Mucosa of rectum (tissue), 2 donors: ENCODE measurements around the gene PAPOLA.

Experiments used
- H3K27ac ChIP-seq, 2 donors: one replicate each; pipeline ENCODE4 v1.7.0; 2013; ENCODE audit warnings: inconsistent platforms in 2 of 2, low read depth in 2 of 2, low read length in 2 of 2
- H3K27me3 ChIP-seq, 2 donors: one replicate each; pipeline ENCODE4 v1.7.0; 2013; ENCODE audit warnings: low read length in 2 of 2; ENCODE audit not compliant: control insufficient read depth in 2 of 2, insufficient read depth in 2 of 2
- H3K36me3 ChIP-seq, 2 donors: one replicate each; pipeline ENCODE4 v1.7.0; 2013; ENCODE audit warnings: low read length in 2 of 2; ENCODE audit not compliant: control insufficient read depth in 2 of 2, insufficient read depth in 2 of 2
- H3K4me1 ChIP-seq, 2 donors: one replicate each; pipeline ENCODE4 v1.7.0; 2013; ENCODE audit warnings: low read length in 2 of 2, mild to moderate bottlenecking in 1 of 2; ENCODE audit not compliant: control insufficient read depth in 2 of 2, insufficient read depth in 2 of 2
- H3K4me3 ChIP-seq, 2 donors: one replicate each; pipeline ENCODE4 v1.7.0; 2013; ENCODE audit warnings: low read length in 2 of 2
- H3K9ac ChIP-seq, 2 donors: one replicate each; pipeline ENCODE4 v1.7.0; 2013; ENCODE audit warnings: low read length in 2 of 2, low read depth in 1 of 2, mild to moderate bottlenecking in 1 of 2
- H3K9me3 ChIP-seq, 2 donors: one replicate each; pipeline ENCODE4 v1.7.0; 2013; ENCODE audit warnings: low read length in 2 of 2; ENCODE audit not compliant: control insufficient read depth in 2 of 2
- donor health status: healthy.
- donor health status: Normal muscosa, but diverticular disease.

The PAPOLA gene

GRCh38 chr14:96614481-96614881 lies 112.3 kb downstream of the PAPOLA start:
- Histone ChIP-seq H3K27ac (no peak overlapping the region), H3K4me1 (no peaks in the 10 kb centered on the region), H3K36me3 (no peaks in the 10 kb centered on the region), H3K4me3 (no peak overlapping the region), H3K9me3 (no peaks in the 10 kb centered on the region), H3K27me3 (no peaks in the 10 kb centered on the region), H3K9ac (no peak overlapping the region)

GRCh38 chr14:96616161-96616721 lies 114.1 kb downstream of the PAPOLA start:
- Histone ChIP-seq H3K36me3 (no peaks in the 10 kb centered on the region), H3K4me1 (no peaks in the 10 kb centered on the region), H3K27ac (no peak overlapping the region), H3K9ac (no peak overlapping the region), H3K4me3 (no peak overlapping the region), H3K9me3 (no peaks in the 10 kb centered on the region), H3K27me3 (no peaks in the 10 kb centered on the region)
